RWPE2 (cell line): Measurements from ENCODE around the gene RNF141.

Experiments used
- ATAC-seq: fragments of 200-7000 bp; cut with Tn5 transposase; 3 replicates; pipeline ENCODE4 v1.9.1; 2021; ENCODE audit warnings: low read depth
- DNase-seq: peaks from one replicate; pipeline ENCODE4 v3.0.0-alpha.2; 2020; ENCODE audit warnings: low spot score
- H3K27ac ChIP-seq: fragments of 450-650 bp; 2 replicates; pipeline ENCODE4 v1.5.1; 2017; ENCODE audit warnings: mild to moderate bottlenecking; ENCODE audit not compliant: poor library complexity, severe bottlenecking
- H3K27me3 ChIP-seq: fragments of 250-450 bp; sonication (Bioruptor Pico); 2 replicates; pipeline ENCODE4 v1.5.1; 2021; ENCODE audit warnings: mild to moderate bottlenecking, moderate library complexity; ENCODE audit not compliant: insufficient read depth, poor library complexity, severe bottlenecking
- H3K36me3 ChIP-seq: fragments of 250-450 bp; sonication (Bioruptor Pico); 2 replicates; pipeline ENCODE4 v1.5.1; 2020; ENCODE audit warnings: low read depth, mild to moderate bottlenecking, moderate library complexity
- H3K4me1 ChIP-seq: fragments of 250-450 bp; sonication (Bioruptor Pico); 2 replicates; pipeline ENCODE4 v1.5.1; 2021; ENCODE audit warnings: mild to moderate bottlenecking, moderate library complexity; ENCODE audit not compliant: insufficient read depth, poor library complexity, severe bottlenecking
- H3K4me3 ChIP-seq: fragments of 250-450 bp; sonication (Bioruptor Pico); 2 replicates; pipeline ENCODE4 v1.5.1; 2021; ENCODE audit warnings: mild to moderate bottlenecking, moderate library complexity; ENCODE audit not compliant: severe bottlenecking
- H3K9me3 ChIP-seq: fragments of 250-450 bp; sonication (Bioruptor Pico); 2 replicates; pipeline ENCODE4 v1.5.1; 2021; ENCODE audit warnings: mild to moderate bottlenecking, moderate library complexity; ENCODE audit not compliant: severe bottlenecking
- CTCF ChIP-seq: fragments of 450-650 bp; IDR thresholded peaks from one replicate; pipeline ENCODE4 v1.5.1; 2017; ENCODE audit warnings: mild to moderate bottlenecking, moderate library complexity; ENCODE audit not compliant: poor library complexity, severe bottlenecking

Gene RNF141

GRCh38 chr11:10486161-10486840 is 54.7 kb downstream of the RNF141 start:
- ATAC-seq (no peak), DNase-seq (no peak)
- Histone ChIP-seq H3K9me3 (no peaks in the 10 kb centered on the region), H3K27me3 (no peaks in the 10 kb centered on the region), H3K4me1 (peaks cover 30% of the 10 kb centered on the region), H3K36me3 (peaks cover 17% of the 10 kb centered on the region), H3K27ac (no peak overlapping the region), H3K4me3 (no peak overlapping the region)
- TF ChIP-seq CTCF, result no peak

- peaks cover 30% of the 10 kb centered on the region for H3K4me1 ChIP-seq
- no peak overlapping the region for H3K27ac ChIP-seq
- no peaks in the 10 kb centered on the region for H3K9me3 ChIP-seq
- no peak overlapping the region for H3K4me3 ChIP-seq
- H3K36me3 ChIP-seq, result peaks cover 24% of the 10 kb centered on the region
- ATAC-seq, result no peak
- H3K27me3 ChIP-seq, result no peaks in the 10 kb centered on the region
- DNase-seq, result no peak
- TF ChIP-seq CTCF, result no peak
Observed at GRCh38 chr11:10485646-10486045, 55.3 kb downstream of the RNF141 start.

- H3K27ac ChIP-seq, result no peak overlapping the region
- H3K9me3 ChIP-seq, result no peaks in the 10 kb centered on the region
- no peak for DNase-seq
- H3K36me3 ChIP-seq, result peaks cover 25% of the 10 kb centered on the region
- no peak overlapping the region for H3K4me3 ChIP-seq
- H3K4me1 ChIP-seq, result peaks cover 21% of the 10 kb centered on the region
- no peak for ATAC-seq
- no peaks in the 10 kb centered on the region for H3K27me3 ChIP-seq
- no peak for TF ChIP-seq CTCF
Observed at GRCh38 chr11:10484461-10485180, 56.4 kb downstream of the RNF141 start.

GRCh38 chr11:10483584-10483983 is 57.4 kb downstream of the RNF141 start:
- Histone ChIP-seq H3K4me1 (peaks cover 10% of the 10 kb centered on the region), H3K27me3 (no peaks in the 10 kb centered on the region), H3K36me3 (peaks cover 33% of the 10 kb centered on the region), H3K4me3 (no peak overlapping the region), H3K27ac (no peak overlapping the region), H3K9me3 (no peaks in the 10 kb centered on the region)
- TF ChIP-seq CTCF, result no peak
- no peak for ATAC-seq
- no peak for DNase-seq

GRCh38 chr11:10483174-10483573 is 57.8 kb downstream of the RNF141 start:
- no peak for DNase-seq
- no peak for TF ChIP-seq CTCF

More at GRCh38 chr11:10483174-10483573, 57.8 kb downstream of the RNF141 start:
- H3K9me3 ChIP-seq, result no peaks in the 10 kb centered on the region
- no peaks in the 10 kb centered on the region for H3K27me3 ChIP-seq
- H3K36me3 ChIP-seq, result peaks cover 33% of the 10 kb centered on the region
- no peak overlapping the region for H3K4me3 ChIP-seq
- peaks cover 6% of the 10 kb centered on the region for H3K4me1 ChIP-seq
- H3K27ac ChIP-seq, result no peak overlapping the region
- ATAC-seq, result no peak
